HL-60 (cell line): ENCODE measurements around the gene CCDC89.
"Not testable (repeated sequence)": the region's sequence is repeated elsewhere in the genome, so short reads cannot be mapped to it uniquely, and the experiment has no call there.

Experiments used
- DNase-seq, 2 experiments: peaks; one replicate each; pipeline ENCODE4 v3.0.0-alpha.2; 2010 to 2020; ENCODE audit warnings: low read depth in 1 of 2, low spot score in 1 of 2
- H3K27ac ChIP-seq: fragments of 250-450 bp; sonication (Bioruptor Pico); replicated peaks from 2 replicates; pipeline ENCODE4 v1.5.1; 2020; ENCODE audit warnings: mild to moderate bottlenecking, moderate library complexity
- H3K27me3 ChIP-seq: fragments of 250-450 bp; sonication (Bioruptor Pico); 2 replicates; pipeline ENCODE4 v1.5.1; 2021; ENCODE audit warnings: mild to moderate bottlenecking, moderate library complexity; ENCODE audit not compliant: insufficient read depth, poor library complexity, severe bottlenecking
- H3K4me3 ChIP-seq: replicated peaks from 2 replicates; pipeline ENCODE4 v1.5.1; 2011; ENCODE audit warnings: mild to moderate bottlenecking, control low read depth, low read length; ENCODE audit not compliant: insufficient read depth
- GABPA ChIP-seq: IDR thresholded peaks from 2 replicates; pipeline ENCODE4 v1.6.1; 2012; ENCODE audit warnings: low read depth
- POLR2AphosphoS5 ChIP-seq: IDR thresholded peaks from 2 replicates; pipeline ENCODE4 v1.6.1; 2012; ENCODE audit warnings: low read depth
- SPI1 ChIP-seq: IDR thresholded peaks from 2 replicates; pipeline ENCODE4 v1.6.1; 2012; ENCODE audit warnings: low read depth, mild to moderate bottlenecking, borderline replicate concordance
- TF ChIP-seq, protein P1 (sequence below): IDR thresholded peaks from 2 replicates; pipeline ENCODE4 v1.6.1; 2012; ENCODE audit warnings: low read depth; ENCODE audit not compliant: insufficient replicate concordance
- TF ChIP-seq, protein P2 (sequence below): IDR thresholded peaks from one replicate; pipeline ENCODE4 v1.5.1; 2011; ENCODE audit warnings: low read length, control low read depth, inconsistent platforms; ENCODE audit not compliant: insufficient read depth

Gene CCDC89

DNA sequence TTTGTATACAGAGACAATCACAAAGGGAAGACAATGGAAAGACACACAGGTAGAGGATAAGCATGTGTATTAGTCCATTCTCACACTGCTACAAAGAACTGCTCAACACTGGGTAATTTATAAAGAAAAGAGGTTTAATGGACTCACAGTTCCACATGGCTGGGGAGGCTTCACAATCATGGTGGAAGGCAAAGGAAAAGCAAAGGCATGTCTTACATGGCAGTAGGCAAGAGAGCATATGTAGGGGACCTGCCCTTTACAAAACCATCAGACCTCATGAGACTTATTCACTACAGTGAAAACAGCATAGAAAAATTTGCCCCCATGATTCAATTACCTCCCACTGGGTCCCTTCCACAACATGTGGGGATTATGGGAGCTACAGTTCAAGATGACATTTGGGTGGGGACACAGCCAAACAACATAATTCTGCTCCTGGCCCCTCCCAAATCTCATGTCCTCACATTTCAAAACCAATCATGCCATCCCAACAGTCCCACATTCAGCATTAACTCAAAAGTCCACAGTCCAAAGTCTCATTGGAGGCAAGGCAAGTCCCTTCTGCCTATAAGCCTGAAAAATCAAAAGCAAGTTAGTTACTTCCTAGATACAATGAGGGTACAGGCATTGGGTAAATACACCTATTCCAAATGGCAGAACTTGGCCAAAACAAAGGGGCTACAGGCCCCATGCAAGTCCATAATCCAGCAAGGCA, 14.9 kb downstream of the CCDC89 start:
- not testable (repeated sequence) for H3K4me3 ChIP-seq, DNase-seq, H3K27ac ChIP-seq, H3K27me3 ChIP-seq

DNA sequence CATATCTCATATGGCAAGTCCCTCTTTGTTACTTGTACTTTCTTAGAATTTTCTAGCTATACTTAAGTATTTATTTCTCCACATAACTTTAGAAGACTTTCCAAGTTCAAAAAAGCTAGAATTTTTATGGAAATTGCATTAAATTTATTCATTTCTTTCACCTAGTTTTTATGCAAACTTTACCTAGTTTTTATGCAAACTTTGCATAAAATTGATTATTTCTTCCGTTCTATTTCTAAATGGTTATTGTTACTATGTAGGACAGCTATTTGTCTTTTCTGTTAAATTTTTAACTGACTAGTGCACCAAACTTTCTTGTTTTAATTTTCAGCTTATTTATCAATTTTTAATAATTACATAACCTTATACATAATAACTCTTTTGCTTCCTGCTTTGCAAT, 17.8 kb downstream of the CCDC89 start:
- Histone ChIP-seq H3K27me3 (no peaks in the 10 kb centered on the region), H3K27ac (no peak overlapping the region), H3K4me3 (no peak overlapping the region)
- TF ChIP-seq, protein P1, sequence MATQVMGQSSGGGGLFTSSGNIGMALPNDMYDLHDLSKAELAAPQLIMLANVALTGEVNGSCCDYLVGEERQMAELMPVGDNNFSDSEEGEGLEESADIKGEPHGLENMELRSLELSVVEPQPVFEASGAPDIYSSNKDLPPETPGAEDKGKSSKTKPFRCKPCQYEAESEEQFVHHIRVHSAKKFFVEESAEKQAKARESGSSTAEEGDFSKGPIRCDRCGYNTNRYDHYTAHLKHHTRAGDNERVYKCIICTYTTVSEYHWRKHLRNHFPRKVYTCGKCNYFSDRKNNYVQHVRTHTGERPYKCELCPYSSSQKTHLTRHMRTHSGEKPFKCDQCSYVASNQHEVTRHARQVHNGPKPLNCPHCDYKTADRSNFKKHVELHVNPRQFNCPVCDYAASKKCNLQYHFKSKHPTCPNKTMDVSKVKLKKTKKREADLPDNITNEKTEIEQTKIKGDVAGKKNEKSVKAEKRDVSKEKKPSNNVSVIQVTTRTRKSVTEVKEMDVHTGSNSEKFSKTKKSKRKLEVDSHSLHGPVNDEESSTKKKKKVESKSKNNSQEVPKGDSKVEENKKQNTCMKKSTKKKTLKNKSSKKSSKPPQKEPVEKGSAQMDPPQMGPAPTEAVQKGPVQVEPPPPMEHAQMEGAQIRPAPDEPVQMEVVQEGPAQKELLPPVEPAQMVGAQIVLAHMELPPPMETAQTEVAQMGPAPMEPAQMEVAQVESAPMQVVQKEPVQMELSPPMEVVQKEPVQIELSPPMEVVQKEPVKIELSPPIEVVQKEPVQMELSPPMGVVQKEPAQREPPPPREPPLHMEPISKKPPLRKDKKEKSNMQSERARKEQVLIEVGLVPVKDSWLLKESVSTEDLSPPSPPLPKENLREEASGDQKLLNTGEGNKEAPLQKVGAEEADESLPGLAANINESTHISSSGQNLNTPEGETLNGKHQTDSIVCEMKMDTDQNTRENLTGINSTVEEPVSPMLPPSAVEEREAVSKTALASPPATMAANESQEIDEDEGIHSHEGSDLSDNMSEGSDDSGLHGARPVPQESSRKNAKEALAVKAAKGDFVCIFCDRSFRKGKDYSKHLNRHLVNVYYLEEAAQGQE: no peak
- TF ChIP-seq SPI1: no peak
- TF ChIP-seq POLR2AphosphoS5: no peak
- TF ChIP-seq, protein P2, sequence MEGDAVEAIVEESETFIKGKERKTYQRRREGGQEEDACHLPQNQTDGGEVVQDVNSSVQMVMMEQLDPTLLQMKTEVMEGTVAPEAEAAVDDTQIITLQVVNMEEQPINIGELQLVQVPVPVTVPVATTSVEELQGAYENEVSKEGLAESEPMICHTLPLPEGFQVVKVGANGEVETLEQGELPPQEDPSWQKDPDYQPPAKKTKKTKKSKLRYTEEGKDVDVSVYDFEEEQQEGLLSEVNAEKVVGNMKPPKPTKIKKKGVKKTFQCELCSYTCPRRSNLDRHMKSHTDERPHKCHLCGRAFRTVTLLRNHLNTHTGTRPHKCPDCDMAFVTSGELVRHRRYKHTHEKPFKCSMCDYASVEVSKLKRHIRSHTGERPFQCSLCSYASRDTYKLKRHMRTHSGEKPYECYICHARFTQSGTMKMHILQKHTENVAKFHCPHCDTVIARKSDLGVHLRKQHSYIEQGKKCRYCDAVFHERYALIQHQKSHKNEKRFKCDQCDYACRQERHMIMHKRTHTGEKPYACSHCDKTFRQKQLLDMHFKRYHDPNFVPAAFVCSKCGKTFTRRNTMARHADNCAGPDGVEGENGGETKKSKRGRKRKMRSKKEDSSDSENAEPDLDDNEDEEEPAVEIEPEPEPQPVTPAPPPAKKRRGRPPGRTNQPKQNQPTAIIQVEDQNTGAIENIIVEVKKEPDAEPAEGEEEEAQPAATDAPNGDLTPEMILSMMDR: no peak
- TF ChIP-seq GABPA: no peak
- no peak for DNase-seq

DNA sequence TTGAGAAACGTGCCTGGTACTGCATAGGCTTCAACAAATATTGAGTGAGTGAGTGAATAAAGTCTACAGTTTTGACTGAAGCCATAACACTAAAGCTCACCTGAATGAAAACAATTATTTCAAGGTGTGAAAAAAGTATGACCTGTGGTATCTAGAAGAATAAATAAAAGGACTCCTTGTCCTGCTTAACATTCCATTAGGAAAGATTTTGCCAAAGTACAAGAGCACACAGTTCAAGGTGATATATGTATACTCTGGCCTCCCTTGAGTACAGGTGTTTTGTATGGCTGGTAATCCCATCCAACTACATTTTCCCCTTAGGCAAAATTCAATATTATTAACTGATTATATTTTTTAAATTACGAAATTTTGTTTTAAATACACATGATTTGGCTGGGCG, 19.3 kb downstream of the CCDC89 start:
- TF ChIP-seq GABPA: no peak
- no peak for TF ChIP-seq POLR2AphosphoS5
- TF ChIP-seq SPI1: no peak
- TF ChIP-seq, protein P1: no peak
- TF ChIP-seq, protein P2: no peak
- DNase-seq: no peak
- H3K27ac ChIP-seq: no peak overlapping the region
- H3K27me3 ChIP-seq: no peaks in the 10 kb centered on the region
- H3K4me3 ChIP-seq: no peak overlapping the region

DNA sequence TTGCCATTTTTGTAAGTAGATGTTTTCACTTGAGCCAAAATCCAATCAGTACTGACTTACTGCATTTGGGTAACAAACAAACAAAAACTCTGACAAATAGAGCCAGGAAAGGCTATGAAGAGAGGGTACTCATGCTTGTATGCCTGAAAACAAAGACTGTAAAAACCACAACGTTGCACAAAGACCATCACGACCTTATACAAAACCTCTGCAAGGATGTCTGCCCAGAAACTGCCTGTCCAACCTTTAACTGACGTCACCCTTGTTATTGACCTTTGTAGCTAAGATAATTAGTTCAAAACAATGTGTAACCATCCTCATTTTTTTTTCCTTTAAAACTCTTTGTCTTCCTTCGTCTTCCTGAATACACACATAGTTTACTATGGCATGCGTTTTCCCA, 20.3 kb downstream of the CCDC89 start:
- H3K27ac ChIP-seq: peak overlapping the region; percentile 99
- DNase-seq: no peak

More for the DNA sequence above, 20.3 kb downstream of the CCDC89 start:
- TF ChIP-seq, protein P2: no peak
- TF ChIP-seq SPI1 (no peak), GABPA (no peak), POLR2AphosphoS5 (no peak)
- TF ChIP-seq, protein P1: no peak
- Histone ChIP-seq H3K27me3 (no peaks in the 10 kb centered on the region), H3K4me3 (no peak overlapping the region)
